Neural cell (in vitro differentiated cells): ENCODE data around the gene NCOA4. TPM values are rescaled to one million over a fixed set of nuclear protein-coding genes. Genes with fewer than 3 reads are reported as not detected.

ENCODE experiments used
- H2AFZ ChIP-seq: fragments of 200-600, 300-800 bp; sonication (generic), shearing (Covaris generic); 2 replicates; pipeline ENCODE4 v1.6.0; 2014; ENCODE audit warnings: low read depth, mild to moderate bottlenecking, antibody characterized with exemption, low read length, moderate library complexity
- H3F3A ChIP-seq: fragments of 200-600 bp; shearing (Covaris generic); 2 replicates; pipeline ENCODE4 v1.6.1; 2016; ENCODE audit warnings: mild to moderate bottlenecking, moderate library complexity, mixed read lengths, antibody characterized with exemption, low read length; ENCODE audit not compliant: insufficient read depth, poor library complexity, severe bottlenecking
- H3K27ac ChIP-seq: fragments of 200-600, 300-800 bp; sonication (generic), shearing (Covaris generic); 2 replicates; pipeline ENCODE4 v1.5.1; 2014; ENCODE audit warnings: mild to moderate bottlenecking, low read length, moderate library complexity
- H3K27me3 ChIP-seq: fragments of 300-800, 200-600 bp; sonication (generic), shearing (Covaris generic); 2 replicates; pipeline ENCODE4 v1.6.0; 2014; ENCODE audit warnings: mild to moderate bottlenecking, low read depth, low read length, moderate library complexity; ENCODE audit not compliant: insufficient read depth
- H3K36me3 ChIP-seq: fragments of 300-800, 200-600 bp; sonication (generic), shearing (Covaris generic); 2 replicates; pipeline ENCODE4 v1.5.1; 2014; ENCODE audit warnings: mild to moderate bottlenecking, antibody characterized with exemption, low read length, moderate library complexity; ENCODE audit not compliant: insufficient read depth
- H3K4me2 ChIP-seq: fragments of 300-800, 200-600 bp; sonication (generic), shearing (Covaris generic); 2 replicates; pipeline ENCODE4 v1.6.0; 2014; ENCODE audit warnings: mild to moderate bottlenecking, low read length
- H3K4me3 ChIP-seq: fragments of 300-800, 200-600 bp; sonication (generic), shearing (Covaris generic); 2 replicates; pipeline ENCODE4 v1.5.1; 2014; ENCODE audit warnings: mild to moderate bottlenecking, low read length, moderate library complexity
- H3K79me2 ChIP-seq: fragments of 200-600 bp; shearing (Covaris generic); replicated peaks from 2 replicates; pipeline ENCODE4 v1.6.0; 2014; ENCODE audit warnings: mild to moderate bottlenecking, low read length, moderate library complexity; ENCODE audit not compliant: insufficient read depth
- H3K9ac ChIP-seq: fragments of 300-800, 200-600 bp; sonication (generic), shearing (Covaris generic); 2 replicates; pipeline ENCODE4 v1.6.1; 2016; ENCODE audit warnings: mild to moderate bottlenecking, low read length, mixed read lengths
- H3K9me2 ChIP-seq: fragments of 200-600 bp; shearing (Covaris generic); 2 replicates; pipeline ENCODE4 v1.6.1; 2016; ENCODE audit warnings: mild to moderate bottlenecking, low read length, mixed read lengths; ENCODE audit not compliant: insufficient read depth
- H3K9me3 ChIP-seq: fragments of 200-600, 300-800 bp; sonication (generic), shearing (Covaris generic); 2 replicates; pipeline ENCODE4 v1.6.1; 2016; ENCODE audit warnings: mild to moderate bottlenecking, mixed run types, low read length, moderate library complexity, mixed read lengths
- H4K20me1 ChIP-seq: fragments of 200-600 bp; shearing (Covaris generic); 2 replicates; pipeline ENCODE4 v1.6.1; 2016; ENCODE audit warnings: mild to moderate bottlenecking, mixed run types; ENCODE audit not compliant: insufficient read depth
- EP300 ChIP-seq: fragments of 450-650 bp; conservative IDR thresholded peaks from 2 replicates; pipeline ENCODE4 v1.6.1; 2014; ENCODE audit warnings: antibody characterized with exemption, mild to moderate bottlenecking, moderate library complexity; ENCODE audit not compliant: poor library complexity, severe bottlenecking
- EZH2 ChIP-seq: fragments of 200-600, 300-800 bp; shearing (Covaris generic), sonication (generic); IDR thresholded peaks from 2 replicates; pipeline ENCODE4 v1.6.1; 2014; ENCODE audit warnings: antibody characterized with exemption, low read length, borderline replicate concordance, mild to moderate bottlenecking; ENCODE audit not compliant: insufficient read depth, poor library complexity, severe bottlenecking
- MXI1 ChIP-seq: fragments of 450-650 bp; conservative IDR thresholded peaks from 2 replicates; pipeline ENCODE4 v1.6.1; 2014; ENCODE audit warnings: antibody characterized with exemption, mild to moderate bottlenecking; ENCODE audit not compliant: poor library complexity, severe bottlenecking
- POLR2AphosphoS5 ChIP-seq: IDR thresholded peaks from 2 replicates; pipeline ENCODE4 v1.6.1; 2012
- RAD21 ChIP-seq: fragments of 450-650 bp; conservative IDR thresholded peaks from 2 replicates; pipeline ENCODE4 v1.6.1; 2014; ENCODE audit warnings: antibody characterized with exemption, mild to moderate bottlenecking, moderate library complexity
- SMC3 ChIP-seq: fragments of 450-650 bp; conservative IDR thresholded peaks from 2 replicates; pipeline ENCODE4 v1.6.1; 2014; ENCODE audit warnings: antibody characterized with exemption, mild to moderate bottlenecking, moderate library complexity; ENCODE audit not compliant: poor library complexity
- TAF1 ChIP-seq: IDR thresholded peaks from 2 replicates; pipeline ENCODE4 v1.6.1; 2012; ENCODE audit warnings: low read depth
- polyA plus RNA-seq: library from polyadenylated mRNA; depleted of rRNA; stranded (reverse); fragments of >200 nt; gene quantifications from 2 replicates; pipeline ENCODE4 v1.2.3, GENCODE V29; 2014
- TF ChIP-seq, protein P1 (sequence below): IDR thresholded peaks from 2 replicates; pipeline ENCODE4 v1.6.1; 2012; ENCODE audit warnings: borderline replicate concordance
- TF ChIP-seq, protein P2 (sequence below): fragments of 450-650 bp; IDR thresholded peaks from 2 replicates; pipeline ENCODE4 v1.5.1; 2014; ENCODE audit warnings: antibody characterized with exemption, mild to moderate bottlenecking, moderate library complexity; ENCODE audit not compliant: poor library complexity, severe bottlenecking

NCOA4 gene
- polyA plus RNA-seq, 1 donor from 2014 or later, result 131 TPM

DNA sequence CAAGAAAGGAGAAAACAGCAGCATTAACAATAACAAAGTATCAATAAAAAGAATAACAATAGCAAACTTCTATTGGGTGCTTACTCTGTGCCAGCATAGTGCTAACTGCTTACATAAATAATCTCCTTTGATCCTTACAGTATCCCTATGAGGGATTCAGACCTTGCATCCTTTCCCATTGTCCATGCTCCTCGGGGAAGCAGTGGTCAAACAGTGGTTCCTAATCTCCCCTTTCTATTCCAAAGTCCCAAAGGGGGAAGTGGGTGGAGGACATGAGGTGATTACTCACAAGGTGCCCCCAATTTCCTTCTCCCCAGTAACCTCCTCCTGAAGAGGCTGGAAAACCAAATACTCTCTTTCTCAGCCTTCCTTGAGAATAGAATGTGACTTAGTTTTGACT, 37.7 kb upstream of the NCOA4 start:
- Histone ChIP-seq H2AFZ (no peak overlapping the region), H3K27me3 (no peaks in the 10 kb centered on the region), H3K9me2 (no peaks in the 10 kb centered on the region), H3K9me3 (no peaks in the 10 kb centered on the region), H3K27ac (no peak overlapping the region), H3F3A (no peaks in the 10 kb centered on the region), H3K36me3 (no peaks in the 10 kb centered on the region), H3K79me2 (no peaks in the 10 kb centered on the region), H3K4me3 (no peak overlapping the region), H3K4me2 (no peak overlapping the region), H4K20me1 (no peaks in the 10 kb centered on the region), H3K9ac (no peak overlapping the region)
- TF ChIP-seq MXI1, result no peak
- no peak for TF ChIP-seq SMC3
- TF ChIP-seq, protein P1, sequence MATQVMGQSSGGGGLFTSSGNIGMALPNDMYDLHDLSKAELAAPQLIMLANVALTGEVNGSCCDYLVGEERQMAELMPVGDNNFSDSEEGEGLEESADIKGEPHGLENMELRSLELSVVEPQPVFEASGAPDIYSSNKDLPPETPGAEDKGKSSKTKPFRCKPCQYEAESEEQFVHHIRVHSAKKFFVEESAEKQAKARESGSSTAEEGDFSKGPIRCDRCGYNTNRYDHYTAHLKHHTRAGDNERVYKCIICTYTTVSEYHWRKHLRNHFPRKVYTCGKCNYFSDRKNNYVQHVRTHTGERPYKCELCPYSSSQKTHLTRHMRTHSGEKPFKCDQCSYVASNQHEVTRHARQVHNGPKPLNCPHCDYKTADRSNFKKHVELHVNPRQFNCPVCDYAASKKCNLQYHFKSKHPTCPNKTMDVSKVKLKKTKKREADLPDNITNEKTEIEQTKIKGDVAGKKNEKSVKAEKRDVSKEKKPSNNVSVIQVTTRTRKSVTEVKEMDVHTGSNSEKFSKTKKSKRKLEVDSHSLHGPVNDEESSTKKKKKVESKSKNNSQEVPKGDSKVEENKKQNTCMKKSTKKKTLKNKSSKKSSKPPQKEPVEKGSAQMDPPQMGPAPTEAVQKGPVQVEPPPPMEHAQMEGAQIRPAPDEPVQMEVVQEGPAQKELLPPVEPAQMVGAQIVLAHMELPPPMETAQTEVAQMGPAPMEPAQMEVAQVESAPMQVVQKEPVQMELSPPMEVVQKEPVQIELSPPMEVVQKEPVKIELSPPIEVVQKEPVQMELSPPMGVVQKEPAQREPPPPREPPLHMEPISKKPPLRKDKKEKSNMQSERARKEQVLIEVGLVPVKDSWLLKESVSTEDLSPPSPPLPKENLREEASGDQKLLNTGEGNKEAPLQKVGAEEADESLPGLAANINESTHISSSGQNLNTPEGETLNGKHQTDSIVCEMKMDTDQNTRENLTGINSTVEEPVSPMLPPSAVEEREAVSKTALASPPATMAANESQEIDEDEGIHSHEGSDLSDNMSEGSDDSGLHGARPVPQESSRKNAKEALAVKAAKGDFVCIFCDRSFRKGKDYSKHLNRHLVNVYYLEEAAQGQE, result no peak
- no peak for TF ChIP-seq EP300
- TF ChIP-seq EZH2, result no peak
- no peak for TF ChIP-seq TAF1
- TF ChIP-seq, protein P2, sequence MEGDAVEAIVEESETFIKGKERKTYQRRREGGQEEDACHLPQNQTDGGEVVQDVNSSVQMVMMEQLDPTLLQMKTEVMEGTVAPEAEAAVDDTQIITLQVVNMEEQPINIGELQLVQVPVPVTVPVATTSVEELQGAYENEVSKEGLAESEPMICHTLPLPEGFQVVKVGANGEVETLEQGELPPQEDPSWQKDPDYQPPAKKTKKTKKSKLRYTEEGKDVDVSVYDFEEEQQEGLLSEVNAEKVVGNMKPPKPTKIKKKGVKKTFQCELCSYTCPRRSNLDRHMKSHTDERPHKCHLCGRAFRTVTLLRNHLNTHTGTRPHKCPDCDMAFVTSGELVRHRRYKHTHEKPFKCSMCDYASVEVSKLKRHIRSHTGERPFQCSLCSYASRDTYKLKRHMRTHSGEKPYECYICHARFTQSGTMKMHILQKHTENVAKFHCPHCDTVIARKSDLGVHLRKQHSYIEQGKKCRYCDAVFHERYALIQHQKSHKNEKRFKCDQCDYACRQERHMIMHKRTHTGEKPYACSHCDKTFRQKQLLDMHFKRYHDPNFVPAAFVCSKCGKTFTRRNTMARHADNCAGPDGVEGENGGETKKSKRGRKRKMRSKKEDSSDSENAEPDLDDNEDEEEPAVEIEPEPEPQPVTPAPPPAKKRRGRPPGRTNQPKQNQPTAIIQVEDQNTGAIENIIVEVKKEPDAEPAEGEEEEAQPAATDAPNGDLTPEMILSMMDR, result no peak
- no peak for TF ChIP-seq POLR2AphosphoS5
- TF ChIP-seq RAD21, result no peak

DNA sequence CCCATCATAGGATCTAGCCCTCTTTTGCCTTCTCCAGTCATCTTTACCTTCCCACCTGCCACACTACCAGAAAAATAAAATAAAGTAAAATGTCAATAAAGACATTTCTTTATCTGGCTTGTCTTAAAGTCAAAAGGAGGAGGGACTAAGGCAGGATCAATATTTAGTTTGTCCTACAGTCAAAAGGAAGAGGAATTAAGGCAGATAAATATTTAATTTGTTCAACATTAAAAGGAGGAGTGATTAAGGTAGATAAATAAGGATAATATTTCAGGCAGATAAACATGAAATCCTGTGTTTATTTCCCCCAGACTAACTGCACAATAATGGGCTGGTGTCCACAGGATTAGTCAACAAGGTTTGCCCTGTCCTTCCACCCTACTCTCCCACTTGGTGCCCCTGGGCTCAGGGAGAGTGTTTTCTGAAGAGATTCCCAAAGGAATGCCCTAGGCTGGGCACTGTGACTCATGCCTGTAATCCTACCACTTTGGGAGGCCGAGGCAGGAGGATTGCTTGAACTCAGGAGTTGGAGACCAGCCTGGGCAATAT, 33.9 kb upstream of the NCOA4 start:
- Histone ChIP-seq H3K9me2 (no peaks in the 10 kb centered on the region), H3K36me3 (no peaks in the 10 kb centered on the region), H3F3A (no peaks in the 10 kb centered on the region), H3K9ac (no peak overlapping the region), H3K4me2 (no peak overlapping the region), H2AFZ (no peak overlapping the region), H3K27me3 (no peaks in the 10 kb centered on the region), H3K4me3 (no peak overlapping the region), H4K20me1 (no peaks in the 10 kb centered on the region), H3K27ac (no peak overlapping the region), H3K79me2 (no peaks in the 10 kb centered on the region), H3K9me3 (no peaks in the 10 kb centered on the region)
- TF ChIP-seq EZH2, result no peak
- TF ChIP-seq SMC3, result no peak
- no peak for TF ChIP-seq RAD21
- no peak for TF ChIP-seq POLR2AphosphoS5
- TF ChIP-seq EP300, result no peak
- TF ChIP-seq, protein P1, result no peak
- no peak for TF ChIP-seq TAF1
- TF ChIP-seq, protein P2, result no peak
- no peak for TF ChIP-seq MXI1
